Hepatocyte (in vitro differentiated cells): ENCODE data around the gene ARL6IP4. TPM values are rescaled to one million over a fixed set of nuclear protein-coding genes. Genes with fewer than 3 reads are reported as not detected.

Source experiments
- DNase-seq: peaks from one replicate; pipeline ENCODE4 v3.0.0-alpha.2; 2016; ENCODE audit warnings: low spot score
- H2AFZ ChIP-seq: fragments of 200-600 bp; sonication (generic); 2 replicates; pipeline ENCODE4 v1.6.0; 2016; ENCODE audit warnings: antibody characterized with exemption, mild to moderate bottlenecking
- H3K27ac ChIP-seq: fragments of 200-600 bp; sonication (generic); 2 replicates; pipeline ENCODE4 v1.5.1; 2016; ENCODE audit warnings: mild to moderate bottlenecking
- H3K27me3 ChIP-seq: fragments of 200-600 bp; sonication (generic); 2 replicates; pipeline ENCODE4 v1.6.1; 2016
- H3K36me3 ChIP-seq: fragments of 200-600 bp; sonication (generic); replicated peaks from 2 replicates; pipeline ENCODE4 v1.5.1; 2016; ENCODE audit warnings: low read depth; ENCODE audit not compliant: insufficient read depth
- H3K4me1 ChIP-seq: fragments of 200-600 bp; sonication (generic); 2 replicates; pipeline ENCODE4 v1.5.1; 2016; ENCODE audit warnings: mild to moderate bottlenecking, moderate library complexity; ENCODE audit not compliant: insufficient read depth
- H3K4me2 ChIP-seq: fragments of 200-600 bp; sonication (generic); 2 replicates; pipeline ENCODE4 v1.6.0; 2016
- H3K4me3 ChIP-seq: fragments of 200-600 bp; sonication (generic); 2 replicates; pipeline ENCODE4 v1.5.1; 2016; ENCODE audit warnings: mild to moderate bottlenecking
- H3K79me2 ChIP-seq: fragments of 200-600 bp; sonication (generic); 2 replicates; pipeline ENCODE4 v1.6.0; 2017; ENCODE audit warnings: mild to moderate bottlenecking
- H3K9me2 ChIP-seq: fragments of 200-600 bp; sonication (generic); replicated peaks from 2 replicates; pipeline ENCODE4 v1.6.0; 2017; ENCODE audit warnings: mild to moderate bottlenecking; ENCODE audit not compliant: insufficient read depth
- H3K9me3 ChIP-seq: fragments of 200-600 bp; sonication (generic); 2 replicates; pipeline ENCODE4 v1.5.1; 2016; ENCODE audit warnings: low read depth, mild to moderate bottlenecking
- H4K20me1 ChIP-seq: fragments of 200-600 bp; sonication (generic); 2 replicates; pipeline ENCODE4 v1.6.0; 2016; ENCODE audit warnings: mild to moderate bottlenecking; ENCODE audit not compliant: insufficient read depth, poor library complexity, severe bottlenecking
- EZH2 ChIP-seq: fragments of 200-600 bp; sonication (generic); IDR thresholded peaks from 2 replicates; pipeline ENCODE4 v1.6.1; 2016; ENCODE audit warnings: antibody characterized with exemption, mild to moderate bottlenecking, borderline replicate concordance
- EZH2phosphoT487 ChIP-seq: fragments of 200-600 bp; sonication (generic); IDR thresholded peaks from one replicate; pipeline ENCODE4 v1.6.1; 2018; ENCODE audit warnings: antibody characterized with exemption, mild to moderate bottlenecking, low read depth, moderate library complexity; ENCODE audit not compliant: unreplicated experiment, severe bottlenecking
- WGBS: methylation state at CpG from one replicate; pipeline ENCODE4 v1.1.6; 2016; ENCODE audit warnings: low lambda C conversion rate; ENCODE audit errors: missing lambda C conversion rate; 5-methylcytosine and 5-hydroxymethylcytosine counted together
- polyA plus RNA-seq: library from polyadenylated mRNA; unstranded; fragments of >200 nt; fragmentation: Nextera tagmentation; extraction: Ambion mirVana; gene quantifications from 2 replicates; pipeline ENCODE4 v1.2.1, GENCODE V29; 2016
- total RNA-seq: library from RNA; depleted of rRNA; stranded (reverse); fragments of >200 nt; gene quantifications from 2 replicates; pipeline ENCODE4 v1.2.3, GENCODE V29; 2014
- TF ChIP-seq, protein P1 (sequence below): fragments of 200-600 bp; sonication (generic); IDR thresholded peaks from 2 replicates; pipeline ENCODE4 v1.5.1; 2016; ENCODE audit warnings: antibody characterized with exemption, mild to moderate bottlenecking; ENCODE audit not compliant: poor library complexity

Gene ARL6IP4
- total and polyA plus RNA-seq, 2 experiments from 2014 or later = 138 to 248 TPM

DNA sequence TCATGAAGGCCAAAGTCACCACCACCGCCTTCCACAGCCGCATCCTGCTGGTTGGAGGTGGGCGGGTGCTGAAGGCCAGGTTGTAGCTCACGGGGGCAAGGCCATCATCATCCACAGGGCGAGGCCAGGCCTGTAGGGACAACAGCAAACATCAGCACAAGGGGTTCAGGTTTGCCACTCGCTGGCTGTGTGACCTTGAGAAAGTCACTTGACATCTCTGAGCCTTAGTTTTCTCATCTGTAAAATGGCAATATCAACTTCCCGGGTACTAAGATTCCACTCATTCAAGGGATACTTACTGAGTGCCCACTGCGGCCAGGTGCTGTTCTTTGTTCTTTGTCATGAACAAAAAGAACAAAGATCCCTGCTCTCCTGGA, 20.3 kb upstream of the ARL6IP4 start:
- H3K9me3 ChIP-seq = no peaks in the 10 kb centered on the region
- DNase-seq = no peak
- no peaks in the 10 kb centered on the region for H3K9me2 ChIP-seq
- TF ChIP-seq, protein P1, sequence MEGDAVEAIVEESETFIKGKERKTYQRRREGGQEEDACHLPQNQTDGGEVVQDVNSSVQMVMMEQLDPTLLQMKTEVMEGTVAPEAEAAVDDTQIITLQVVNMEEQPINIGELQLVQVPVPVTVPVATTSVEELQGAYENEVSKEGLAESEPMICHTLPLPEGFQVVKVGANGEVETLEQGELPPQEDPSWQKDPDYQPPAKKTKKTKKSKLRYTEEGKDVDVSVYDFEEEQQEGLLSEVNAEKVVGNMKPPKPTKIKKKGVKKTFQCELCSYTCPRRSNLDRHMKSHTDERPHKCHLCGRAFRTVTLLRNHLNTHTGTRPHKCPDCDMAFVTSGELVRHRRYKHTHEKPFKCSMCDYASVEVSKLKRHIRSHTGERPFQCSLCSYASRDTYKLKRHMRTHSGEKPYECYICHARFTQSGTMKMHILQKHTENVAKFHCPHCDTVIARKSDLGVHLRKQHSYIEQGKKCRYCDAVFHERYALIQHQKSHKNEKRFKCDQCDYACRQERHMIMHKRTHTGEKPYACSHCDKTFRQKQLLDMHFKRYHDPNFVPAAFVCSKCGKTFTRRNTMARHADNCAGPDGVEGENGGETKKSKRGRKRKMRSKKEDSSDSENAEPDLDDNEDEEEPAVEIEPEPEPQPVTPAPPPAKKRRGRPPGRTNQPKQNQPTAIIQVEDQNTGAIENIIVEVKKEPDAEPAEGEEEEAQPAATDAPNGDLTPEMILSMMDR = no peak
- no peak for TF ChIP-seq EZH2phosphoT487
- TF ChIP-seq EZH2 = no peak
- H2AFZ ChIP-seq = no peak overlapping the region
- H4K20me1 ChIP-seq = no peaks in the 10 kb centered on the region
- WGBS = 98% methylated on average over 8 of the region's 8 CpGs
- no peak overlapping the region for H3K27ac ChIP-seq
- no peaks in the 10 kb centered on the region for H3K79me2 ChIP-seq
- no peak overlapping the region for H3K4me3 ChIP-seq
- H3K4me1 ChIP-seq = peaks cover under 1% of the 10 kb centered on the region
- H3K27me3 ChIP-seq = no peaks in the 10 kb centered on the region
- H3K4me2 ChIP-seq = no peak overlapping the region
- H3K36me3 ChIP-seq = no peaks in the 10 kb centered on the region

DNA sequence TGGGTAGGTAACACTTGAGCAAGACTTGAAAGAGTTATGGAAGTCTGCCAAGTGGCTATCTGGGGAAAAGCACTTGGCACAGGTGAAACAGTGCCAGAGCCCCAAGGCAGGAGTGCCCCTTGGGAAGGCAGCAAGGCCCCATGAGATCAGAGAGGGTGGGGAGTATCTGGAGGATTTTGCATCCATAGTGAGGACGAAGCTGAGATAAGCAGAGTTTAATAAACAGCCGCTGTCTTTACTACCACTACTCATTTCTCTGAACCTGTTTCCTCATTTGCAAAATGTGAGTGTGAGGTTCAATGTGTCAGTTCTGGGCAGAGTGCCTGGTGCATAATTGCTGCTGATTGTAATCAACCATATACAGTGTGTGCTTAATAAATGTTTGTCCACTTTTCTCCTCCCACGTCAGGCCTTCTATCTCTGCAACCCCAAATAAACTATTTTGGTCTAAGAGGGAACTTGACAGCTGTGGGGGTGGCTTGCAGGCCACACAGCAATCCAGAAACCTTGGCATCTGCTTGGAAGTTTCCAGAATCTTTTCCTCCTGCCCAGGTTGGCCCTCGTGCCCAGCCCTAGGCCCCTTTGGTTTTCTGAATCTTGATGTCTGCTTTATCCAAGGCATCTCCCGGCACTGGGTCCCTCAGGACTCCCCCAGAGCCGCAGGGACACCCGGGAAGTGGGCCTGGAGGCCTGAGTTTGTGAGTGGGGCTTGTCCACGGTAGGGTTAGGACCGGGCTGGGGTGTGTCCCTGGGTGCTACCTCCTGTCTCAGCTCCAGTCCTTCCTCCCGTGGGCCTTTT, 18.8 kb upstream of the ARL6IP4 start:
- Histone ChIP-seq H3K4me1 (peaks cover 6% of the 10 kb centered on the region), H3K79me2 (no peaks in the 10 kb centered on the region), H3K36me3 (no peaks in the 10 kb centered on the region), H3K27me3 (no peaks in the 10 kb centered on the region), H4K20me1 (no peaks in the 10 kb centered on the region), H3K27ac (no peak overlapping the region), H2AFZ (no peak overlapping the region), H3K4me3 (no peak overlapping the region), H3K9me3 (no peaks in the 10 kb centered on the region), H3K4me2 (no peak overlapping the region), H3K9me2 (no peaks in the 10 kb centered on the region)
- DNase-seq = no peak
- TF ChIP-seq EZH2phosphoT487 (no peak), EZH2 (no peak)
- TF ChIP-seq, protein P1 = no peak
- 88% methylated on average over 10 of the region's 10 CpGs for WGBS

DNA sequence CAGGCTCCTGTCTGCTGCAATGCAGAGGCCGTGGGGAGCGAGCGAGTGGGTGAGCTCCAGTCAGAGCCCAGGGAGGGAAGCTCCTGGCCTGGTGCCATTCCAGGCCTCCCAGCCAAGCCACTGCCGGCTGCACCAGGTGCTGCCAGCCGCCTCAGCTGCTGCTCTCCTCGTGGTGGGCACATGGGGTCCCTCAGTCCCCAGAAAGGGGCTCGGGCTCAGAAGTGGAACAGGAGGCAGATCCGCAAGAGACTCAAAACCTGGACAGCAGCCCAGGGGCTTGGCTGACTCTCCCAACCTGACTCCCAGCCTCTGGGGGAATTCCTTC, 16.6 kb upstream of the ARL6IP4 start:
- H3K4me1 ChIP-seq = peaks cover 6% of the 10 kb centered on the region
- no peak overlapping the region for H3K27ac ChIP-seq
- no peak overlapping the region for H3K4me3 ChIP-seq
- H4K20me1 ChIP-seq = no peaks in the 10 kb centered on the region
- H3K9me3 ChIP-seq = no peaks in the 10 kb centered on the region
- no peak for DNase-seq
- WGBS = 78% methylated on average over 8 of the region's 8 CpGs
- H3K79me2 ChIP-seq = no peaks in the 10 kb centered on the region
- TF ChIP-seq EZH2 = no peak
- no peak for TF ChIP-seq EZH2phosphoT487
- TF ChIP-seq, protein P1 = no peak
- H2AFZ ChIP-seq = no peak overlapping the region
- H3K27me3 ChIP-seq = no peaks in the 10 kb centered on the region
- H3K9me2 ChIP-seq = no peaks in the 10 kb centered on the region
- no peaks in the 10 kb centered on the region for H3K36me3 ChIP-seq
- no peak overlapping the region for H3K4me2 ChIP-seq
